OCI-LY1 (cell line): Measurements from ENCODE around the gene ELOVL6.

Experiments
- H2AFZ ChIP-seq: fragments of 200-600 bp; sonication (generic), shearing (Covaris generic); 2 replicates; pipeline ENCODE4 v1.6.0; 2014; ENCODE audit warnings: antibody characterized with exemption, mild to moderate bottlenecking, low read length
- H3F3A ChIP-seq: fragments of 200-600 bp; sonication (generic), shearing (Covaris generic); 2 replicates; pipeline ENCODE4 v1.6.0; 2014; ENCODE audit warnings: mild to moderate bottlenecking, antibody characterized with exemption, low read length, moderate library complexity; ENCODE audit not compliant: insufficient read depth
- H3K27ac ChIP-seq: fragments of 200-600 bp; sonication (generic); 2 replicates; pipeline ENCODE4 v1.5.1; 2014; ENCODE audit warnings: low read length, mixed run types, mild to moderate bottlenecking, low read depth; ENCODE audit not compliant: poor library complexity, severe bottlenecking
- H3K27me3 ChIP-seq: fragments of 200-600 bp; sonication (generic); 2 replicates; pipeline ENCODE4 v1.6.0; 2014; ENCODE audit warnings: antibody characterized with exemption, mild to moderate bottlenecking, low read length, moderate library complexity; ENCODE audit not compliant: insufficient read depth
- H3K36me3 ChIP-seq: fragments of 200-600 bp; sonication (generic); 2 replicates; pipeline ENCODE4 v1.6.1; 2014; ENCODE audit warnings: mild to moderate bottlenecking, antibody characterized with exemption, low read length, moderate library complexity, mixed read lengths; ENCODE audit not compliant: insufficient read depth
- H3K4me1 ChIP-seq: fragments of 200-600 bp; sonication (generic); 2 replicates; pipeline ENCODE4 v1.5.1; 2014; ENCODE audit warnings: mild to moderate bottlenecking, low read length, moderate library complexity; ENCODE audit not compliant: insufficient read depth, severe bottlenecking
- H3K4me2 ChIP-seq: fragments of 200-600 bp; sonication (generic), shearing (Covaris generic); 2 replicates; pipeline ENCODE4 v1.6.1; 2014; ENCODE audit warnings: low read length
- H3K4me3 ChIP-seq: fragments of 200-600 bp; sonication (generic); 2 replicates; pipeline ENCODE4 v1.5.1; 2014; ENCODE audit warnings: low read length, low read depth, mild to moderate bottlenecking, mixed read lengths; ENCODE audit not compliant: poor library complexity, severe bottlenecking
- H3K79me2 ChIP-seq: fragments of 200-600 bp; shearing (Covaris generic); 2 replicates; pipeline ENCODE4 v1.6.1; 2016; ENCODE audit warnings: mixed run types, low read length, mixed read lengths; ENCODE audit not compliant: insufficient read depth
- H3K9ac ChIP-seq: fragments of 200-600 bp; sonication (generic), shearing (Covaris generic); 2 replicates; pipeline ENCODE4 v1.6.1; 2014; ENCODE audit warnings: mild to moderate bottlenecking, low read length, mixed read lengths
- H3K9me2 ChIP-seq: fragments of 200-600 bp; sonication (generic), shearing (Covaris generic); 2 replicates; pipeline ENCODE4 v1.6.1; 2014; ENCODE audit warnings: low read depth, mild to moderate bottlenecking, low read length, mixed read lengths
- H3K9me3 ChIP-seq: fragments of 200-600 bp; shearing (Covaris generic); 2 replicates; pipeline ENCODE4 v1.6.1; 2014; ENCODE audit warnings: low read length, mixed read lengths
- H4K20me1 ChIP-seq: fragments of 200-600 bp; sonication (generic), shearing (Covaris generic); 2 replicates; pipeline ENCODE4 v1.6.0; 2016; ENCODE audit warnings: mild to moderate bottlenecking, low read length; ENCODE audit not compliant: insufficient read depth
- CTCF ChIP-seq: fragments of 200-600 bp; sonication (generic), shearing (Covaris generic); IDR thresholded peaks from 2 replicates; pipeline ENCODE4 v1.5.1; 2017; ENCODE audit warnings: mild to moderate bottlenecking, antibody characterized with exemption, low read length, moderate library complexity, mixed read lengths
- EZH2 ChIP-seq: fragments of 200-600 bp; sonication (generic), shearing (Covaris generic); IDR thresholded peaks from 2 replicates; pipeline ENCODE4 v1.8.0; 2017; ENCODE audit warnings: borderline replicate concordance, mixed run types, mild to moderate bottlenecking, antibody characterized with exemption, low read length, moderate library complexity, mixed read lengths

The ELOVL6 gene

GRCh38 chr4:110073053-110073845 is 125.2 kb downstream of the ELOVL6 start:
- Histone ChIP-seq H3K4me3 (no peak overlapping the region), H3K4me2 (no peak overlapping the region), H2AFZ (no peak overlapping the region), H3F3A (no peaks in the 10 kb centered on the region), H3K27me3 (no peaks in the 10 kb centered on the region), H3K79me2 (no peaks in the 10 kb centered on the region), H3K9me2 (no peaks in the 10 kb centered on the region), H3K9me3 (no peaks in the 10 kb centered on the region), H3K27ac (no peak overlapping the region), H3K36me3 (peaks cover 59% of the 10 kb centered on the region), H3K4me1 (no peaks in the 10 kb centered on the region), H4K20me1 (no peaks in the 10 kb centered on the region), H3K9ac (no peak overlapping the region)
- TF ChIP-seq EZH2 = no peak
- TF ChIP-seq CTCF = no peak

- H3K4me2 ChIP-seq = no peak overlapping the region
- no peak overlapping the region for H2AFZ ChIP-seq
- H4K20me1 ChIP-seq = no peaks in the 10 kb centered on the region
- no peak overlapping the region for H3K9ac ChIP-seq
- H3K9me2 ChIP-seq = no peaks in the 10 kb centered on the region
- H3K36me3 ChIP-seq = peaks cover 59% of the 10 kb centered on the region
- H3K27me3 ChIP-seq = no peaks in the 10 kb centered on the region
- no peak overlapping the region for H3K4me3 ChIP-seq
- no peak overlapping the region for H3K27ac ChIP-seq
- no peaks in the 10 kb centered on the region for H3K4me1 ChIP-seq
- TF ChIP-seq CTCF (no peak), EZH2 (no peak)
- no peaks in the 10 kb centered on the region for H3F3A ChIP-seq
- no peaks in the 10 kb centered on the region for H3K9me3 ChIP-seq
- no peaks in the 10 kb centered on the region for H3K79me2 ChIP-seq
Observed at GRCh38 chr4:110071466-110071865, 126.9 kb downstream of the ELOVL6 start.

- H3K4me2 ChIP-seq = no peak overlapping the region
- H3K4me1 ChIP-seq = no peaks in the 10 kb centered on the region
- no peak overlapping the region for H3K27ac ChIP-seq
- H3K4me3 ChIP-seq = no peak overlapping the region
- no peak for TF ChIP-seq EZH2
- no peaks in the 10 kb centered on the region for H4K20me1 ChIP-seq
- peaks cover 30% of the 10 kb centered on the region for H3K36me3 ChIP-seq
- no peak overlapping the region for H2AFZ ChIP-seq
- no peak overlapping the region for H3K9ac ChIP-seq
- no peaks in the 10 kb centered on the region for H3K9me2 ChIP-seq
- no peaks in the 10 kb centered on the region for H3K9me3 ChIP-seq
- no peaks in the 10 kb centered on the region for H3K79me2 ChIP-seq
- no peaks in the 10 kb centered on the region for H3K27me3 ChIP-seq
- H3F3A ChIP-seq = no peaks in the 10 kb centered on the region
Observed at GRCh38 chr4:110068248-110068647, 130.2 kb downstream of the ELOVL6 start.

- no peaks in the 10 kb centered on the region for H3K27me3 ChIP-seq
- H2AFZ ChIP-seq = no peak overlapping the region
- H3F3A ChIP-seq = no peaks in the 10 kb centered on the region
- no peaks in the 10 kb centered on the region for H3K79me2 ChIP-seq
- no peak overlapping the region for H3K9ac ChIP-seq
- H4K20me1 ChIP-seq = no peaks in the 10 kb centered on the region
- peaks cover 2% of the 10 kb centered on the region; the same call in 1 of the 2 replicates for H3K36me3 ChIP-seq
- TF ChIP-seq EZH2 = no peak
- no peak overlapping the region for H3K4me3 ChIP-seq
- H3K9me3 ChIP-seq = no peaks in the 10 kb centered on the region
- no peak overlapping the region for H3K4me2 ChIP-seq
- no peaks in the 10 kb centered on the region for H3K9me2 ChIP-seq
- no peak overlapping the region for H3K27ac ChIP-seq
- peaks cover 4% of the 10 kb centered on the region for H3K4me1 ChIP-seq
Observed at GRCh38 chr4:110064934-110065333, 133.5 kb downstream of the ELOVL6 start.
